K562 (cell line): ENCODE measurements around the gene TUBB1. TPM values are rescaled to one million over a fixed set of nuclear protein-coding genes. Genes with fewer than 3 reads are reported as not detected.

Experiments used
- CBX5 ChIP-seq: IDR thresholded peaks from 2 replicates; pipeline ENCODE4 v1.6.1; 2014; ENCODE audit warnings: low read depth, borderline replicate concordance
- CEBPZ ChIP-seq: fragments of 150-350 bp; IDR thresholded peaks from 2 replicates; pipeline ENCODE4 v1.6.1; 2014; ENCODE audit warnings: low read depth, mild to moderate bottlenecking, low read length, borderline replicate concordance
- CREB5 ChIP-seq: fragments of 250-450 bp; sonication (Bioruptor Pico); IDR thresholded peaks from 2 replicates; pipeline ENCODE4 v1.5.0; 2020; ENCODE audit warnings: mild to moderate bottlenecking
- ELF1 ChIP-seq: fragments of 200-800 bp; sonication (Bioruptor generic); IDR thresholded peaks from 2 replicates; pipeline ENCODE4 v1.6.1; 2016; ENCODE audit warnings: missing genetic modification characterization, missing compliant biosample characterization
- ETV5 ChIP-seq: sonication (generic); formaldehyde crosslinking; IDR thresholded peaks from 2 replicates; pipeline ENCODE4 v1.4.0; 2020; ENCODE audit warnings: low read depth, mild to moderate bottlenecking, missing genetic modification reagents
- HNRNPL ChIP-seq: fragments of 200-400 bp; formaldehyde crosslinking; IDR thresholded peaks from 2 replicates; pipeline ENCODE4 v1.6.1; 2017; ENCODE audit warnings: low read depth, mild to moderate bottlenecking, low read length
- KAT8 ChIP-seq: fragments of 450-650 bp; IDR thresholded peaks from 2 replicates; pipeline ENCODE4 v1.6.1; 2016; ENCODE audit warnings: low read depth, mild to moderate bottlenecking
- MAFG ChIP-seq: fragments of 450-650 bp; conservative IDR thresholded peaks from 2 replicates; pipeline ENCODE4 v1.6.1; 2016; ENCODE audit warnings: missing genetic modification characterization, missing compliant biosample characterization
- NR2C2 ChIP-seq, 2 experiments: fragments of 200-800 bp in 1 of 2; sonication (Bioruptor generic) in 1 of 2; sonication (generic) in 1 of 2; formaldehyde crosslinking in 1 of 2; IDR thresholded peaks; 2 replicates each; pipeline versions ENCODE4 v1.6.1 to v1.8.0; 2016 to 2022; ENCODE audit warnings: mild to moderate bottlenecking in 1 of 2, missing compliant biosample characterization in 1 of 2, missing genetic modification characterization in 1 of 2, missing genetic modification reagents in 1 of 2
- NRF1 ChIP-seq, 2 experiments: fragments of 450-650 bp; IDR thresholded peaks in 1 of 2; conservative IDR thresholded peaks in 1 of 2; 2 replicates each; pipeline ENCODE4 v1.6.1; 2014; ENCODE audit warnings: mild to moderate bottlenecking in 2 of 2
- ZBTB40 ChIP-seq, 2 experiments: fragments of 450-650 bp in 1 of 2; sonication (generic) in 1 of 2; formaldehyde crosslinking in 1 of 2; IDR thresholded peaks; 2 replicates each; pipeline versions ENCODE4 v1.7.1 to v1.9.0; 2016 to 2022; ENCODE audit warnings: inconsistent platforms in 1 of 2, mild to moderate bottlenecking in 1 of 2, missing genetic modification reagents in 1 of 2
- ZNF311 ChIP-seq: fragments of 250-450 bp; sonication (Bioruptor Pico); IDR thresholded peaks from 2 replicates; pipeline ENCODE4 v1.4.0; 2020; ENCODE audit warnings: mild to moderate bottlenecking, moderate library complexity
- ZNF561 ChIP-seq: fragments of 450-650 bp; formaldehyde crosslinking; conservative IDR thresholded peaks from 2 replicates; pipeline ENCODE4 v1.4.0; 2020; ENCODE audit warnings: mild to moderate bottlenecking, moderate library complexity
- polyA plus RNA-seq, 8 experiments: library from polyadenylated mRNA; depleted of rRNA in 4 of 8; stranded (reverse) in 5 of 8; unstranded in 3 of 8; fragments of >200 nt; fragmentation: Nextera tagmentation in 2 of 8; fragmentation: Illumina TruSeq in 1 of 8; extraction: Ambion mirVana in 2 of 8; extraction: Trizol in 1 of 8; gene quantifications; 2 replicates each; pipeline versions ENCODE4 v1.2.1 to v1.2.3, GENCODE V29; 2011 to 2014; ENCODE audit warnings: inconsistent platforms in 1 of 8, missing spikeins in 1 of 8
- total RNA-seq, 7 experiments: library from RNA; depleted of rRNA in 6 of 7; stranded (reverse); fragments of >200 nt in 6 of 7; fragmentation: Illumina TruSeq in 2 of 7; extraction: Trizol in 2 of 7; gene quantifications; 2 replicates each; pipeline versions ENCODE4 v1.2.1 to v1.2.3, GENCODE V29; 2011 to 2021; ENCODE audit warnings: low replicate concordance in 1 of 7

The TUBB1 gene
- total and polyA plus RNA-seq, 9 of the 15 experiments (the other 6 are each of a cell fraction or from before 2014, with no cell fraction given): 1.5 to 3.9 (median 2.4) TPM

GRCh38 chr20:58989196-58989595 is 30.0 kb upstream of the TUBB1 start (continued):
- TF ChIP-seq ZBTB40 (IDR thresholded peaks at IDR 0.05) (no peak), ZBTB40 (CRISPR knock-in tag; IDR thresholded peaks at IDR 0.05) (no peak), CBX5 (no peak), NRF1 (conservative IDR thresholded peaks at IDR 0.05 in 1 of 2, IDR thresholded peaks at IDR 0.05 in 1 of 2) (no peak), MAFG (tag) (no peak), NR2C2 (CRISPR knock-in tag; IDR thresholded peaks at IDR 0.05) (no peak), NR2C2 (tag; IDR thresholded peaks at IDR 0.05) (no peak), KAT8 (no peak), CEBPZ (no peak), ELF1 (tag) (no peak), ZNF561 (no peak), ZNF311 (no peak), ETV5 (CRISPR knock-in tag) (no peak), HNRNPL (no peak), CREB5 (CRISPR knock-in tag) (no peak)
